Hematopoietic multipotent progenitor cell treated with erythropoietin and hydrocortisone succinate and interleukin-3 and kit ligand, for 8 days (in vitro differentiated cells): Measurements from ENCODE around the gene IRAK2.

Experiments
- DNase-seq: peaks from one replicate; pipeline ENCODE4 v3.0.0-alpha.2; 2015

IRAK2 gene

DNA sequence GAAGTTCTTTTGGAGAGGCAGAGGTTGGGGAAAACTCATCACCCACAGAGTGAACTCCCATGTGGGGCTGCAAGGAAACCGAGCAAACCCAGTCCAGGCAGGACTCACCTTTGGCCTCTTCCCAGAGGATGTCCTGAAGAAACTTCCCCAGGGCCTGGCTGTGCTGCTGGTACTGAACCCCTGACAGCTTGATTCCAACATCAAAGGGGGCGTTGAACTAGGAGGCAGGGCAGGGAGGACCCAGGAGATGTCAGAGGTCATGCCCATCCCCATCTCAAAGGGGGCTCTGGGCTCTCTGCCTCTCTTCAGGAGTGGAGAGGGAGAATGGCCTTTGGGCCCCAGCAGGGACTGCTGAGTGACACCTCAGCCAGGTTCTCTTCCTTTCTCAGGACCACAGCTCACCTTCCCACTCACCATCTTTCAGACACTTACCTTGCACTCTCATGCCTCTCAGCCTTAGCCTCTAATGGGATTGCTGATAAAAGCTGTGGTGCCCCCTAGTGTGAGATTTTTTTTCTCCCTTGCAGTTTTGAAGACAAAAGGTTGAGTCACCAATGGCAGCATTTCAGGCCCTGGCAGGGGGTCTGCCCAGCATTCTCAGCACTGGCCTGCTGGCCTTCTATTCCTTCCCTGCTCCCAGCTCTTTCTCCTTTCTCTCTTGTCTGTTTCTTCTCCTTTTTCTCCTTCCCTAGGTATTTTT lies 122.0 kb downstream of the IRAK2 start:
- DNase-seq: peak; percentile 62

DNA sequence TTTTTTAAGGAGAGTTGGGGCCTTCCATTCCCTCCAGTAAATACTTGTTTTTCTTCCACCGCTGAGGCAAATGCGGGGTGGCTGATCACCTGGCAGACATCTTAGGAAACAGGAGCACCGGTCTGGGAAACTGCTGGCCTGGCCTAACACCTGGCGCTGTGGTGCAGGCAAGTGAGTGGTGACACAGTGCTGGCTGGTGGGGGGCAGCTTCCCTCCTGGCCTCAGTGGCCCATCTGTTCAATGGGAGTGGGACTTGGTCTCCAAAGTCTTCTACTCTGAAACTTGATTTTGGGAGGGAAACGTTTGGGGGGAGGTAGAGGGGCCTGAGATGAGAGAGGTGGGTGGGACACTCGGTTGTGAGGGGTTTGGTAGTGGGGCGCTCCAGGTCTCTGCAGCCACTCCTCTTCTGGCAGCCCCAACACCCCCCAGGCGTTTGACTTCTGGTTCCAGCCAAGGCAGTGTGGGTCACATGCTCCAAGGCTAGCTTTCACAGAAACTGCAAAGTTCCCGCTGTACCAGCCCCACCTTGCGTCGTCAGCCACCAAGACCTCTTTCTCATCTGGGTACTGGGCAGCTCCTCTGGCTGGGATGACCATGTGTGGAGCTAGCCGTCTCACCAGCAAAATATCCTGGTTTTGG lies 123.3 kb downstream of the IRAK2 start:
- DNase-seq: no peak

DNA sequence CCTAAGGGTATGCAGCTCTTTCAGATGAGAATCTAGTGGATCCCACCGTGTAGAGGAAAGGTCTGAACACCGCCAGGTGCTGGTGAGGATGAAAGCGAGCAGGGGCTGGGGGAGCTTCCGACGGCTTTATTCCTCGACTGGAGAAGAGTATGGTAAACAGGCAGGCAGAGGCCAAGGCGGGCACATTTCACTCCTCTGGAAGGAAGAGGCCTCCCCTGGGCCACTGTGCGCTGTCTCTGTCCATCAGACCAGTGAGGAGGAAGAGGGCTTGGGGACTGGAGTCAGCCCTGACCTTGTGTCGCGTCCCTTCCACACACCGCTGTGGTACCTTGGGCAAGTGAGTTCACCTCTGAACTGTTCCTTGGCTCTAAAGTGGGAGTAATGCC lies 123.8 kb downstream of the IRAK2 start:
- no peak for DNase-seq

DNA sequence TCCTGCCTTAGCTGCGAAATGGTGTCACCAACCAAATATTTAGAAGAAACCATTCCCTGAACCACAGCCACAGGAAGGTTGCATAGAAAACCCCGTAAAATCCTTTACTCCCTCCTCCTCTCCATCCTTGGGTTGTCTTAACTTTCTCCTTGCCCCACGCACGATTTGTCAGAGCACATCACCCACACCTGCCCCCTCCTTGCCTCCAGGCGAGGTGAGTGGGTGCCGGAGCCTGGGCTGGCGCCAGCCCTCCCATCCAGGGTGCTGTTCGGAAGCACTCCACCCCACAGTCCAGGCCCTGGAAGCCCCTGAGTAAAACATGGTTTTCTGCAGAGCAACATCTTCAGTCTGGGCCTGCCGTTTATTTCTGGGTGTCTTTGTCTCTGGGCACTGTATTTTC lies 124.4 kb downstream of the IRAK2 start:
- DNase-seq: no peak

DNA sequence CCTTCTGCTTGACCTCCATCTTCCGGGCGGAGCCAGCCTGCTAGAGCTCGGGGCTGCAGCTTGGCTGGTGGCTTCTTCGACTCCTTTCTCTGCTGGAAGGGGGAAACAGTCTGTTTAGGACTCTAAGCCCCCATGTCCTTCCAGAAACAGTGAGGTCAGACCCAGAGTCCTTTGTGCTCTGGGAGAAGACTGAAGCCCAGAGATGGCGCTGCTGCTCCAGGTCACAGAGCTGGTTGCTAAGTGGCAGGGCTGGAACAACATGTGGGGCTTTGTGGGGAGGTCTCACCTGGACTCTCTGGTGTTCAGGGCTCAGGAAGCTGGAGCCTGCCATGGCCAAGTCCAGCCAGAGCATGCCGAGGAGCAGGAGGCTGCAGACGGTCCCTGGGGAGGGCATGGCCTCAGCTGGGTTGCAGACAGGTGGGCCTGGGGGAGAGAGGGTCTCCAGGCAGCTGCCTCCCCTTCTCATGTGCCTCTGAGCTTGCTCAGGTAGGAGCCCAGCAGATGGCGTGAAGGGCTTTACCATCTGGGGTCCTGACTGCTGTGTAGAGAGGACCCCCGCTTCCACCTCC lies 125.2 kb downstream of the IRAK2 start:
- no peak for DNase-seq

DNA sequence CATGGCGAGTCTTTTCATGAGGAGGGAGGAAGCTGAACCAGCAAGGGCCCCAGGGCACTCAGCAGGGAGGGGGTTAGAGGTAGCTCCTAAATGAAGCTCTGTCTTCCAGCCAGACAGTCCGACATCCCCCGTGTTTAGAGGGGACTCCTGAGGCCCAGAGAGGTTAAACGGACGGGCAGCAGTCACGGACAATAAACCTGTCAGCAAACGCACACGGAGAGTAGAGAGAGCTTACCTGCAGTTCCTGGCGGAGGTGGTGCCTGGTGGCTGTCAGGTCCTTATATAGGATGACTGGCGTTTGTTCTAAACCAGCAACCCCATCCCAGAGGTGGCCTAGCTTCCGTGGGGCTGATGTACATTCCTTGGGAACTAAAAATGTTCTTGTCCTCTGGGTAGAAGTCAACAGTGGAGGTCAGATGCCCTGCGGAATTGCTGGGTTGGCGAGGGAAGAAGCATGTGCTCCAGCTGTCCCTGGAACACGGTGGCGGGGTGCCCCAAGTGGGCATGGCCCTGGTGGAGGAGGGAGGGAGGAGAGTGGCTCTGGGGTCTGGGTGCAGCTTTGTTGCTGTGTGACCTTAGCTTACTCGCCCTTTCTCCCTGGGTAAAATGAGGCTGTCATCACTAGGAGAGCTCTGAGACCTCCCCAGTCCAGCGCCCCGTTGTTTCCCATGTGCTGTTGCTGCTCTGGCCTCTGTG lies 125.9 kb downstream of the IRAK2 start:
- no peak for DNase-seq

DNA sequence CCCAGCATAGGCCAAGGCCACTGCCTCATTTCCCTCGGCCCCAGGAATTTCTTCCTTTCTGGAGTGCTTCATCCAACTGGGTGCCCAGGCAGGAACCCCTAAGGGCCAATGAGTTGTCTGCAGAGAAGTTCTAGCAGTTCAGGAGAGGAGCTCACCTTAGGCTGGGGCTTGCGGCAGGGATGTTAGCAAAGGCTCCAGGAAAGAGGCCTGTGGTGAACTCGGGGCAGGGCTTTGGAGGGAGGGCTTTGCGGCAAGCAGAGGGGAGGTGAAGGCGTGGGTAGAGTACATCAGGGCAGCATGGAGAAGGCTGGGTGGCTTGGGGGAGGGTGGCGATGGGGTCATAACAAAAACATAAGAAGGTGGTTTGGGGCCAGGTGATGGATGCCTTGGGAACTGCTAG lies 126.9 kb downstream of the IRAK2 start:
- DNase-seq: no peak

DNA sequence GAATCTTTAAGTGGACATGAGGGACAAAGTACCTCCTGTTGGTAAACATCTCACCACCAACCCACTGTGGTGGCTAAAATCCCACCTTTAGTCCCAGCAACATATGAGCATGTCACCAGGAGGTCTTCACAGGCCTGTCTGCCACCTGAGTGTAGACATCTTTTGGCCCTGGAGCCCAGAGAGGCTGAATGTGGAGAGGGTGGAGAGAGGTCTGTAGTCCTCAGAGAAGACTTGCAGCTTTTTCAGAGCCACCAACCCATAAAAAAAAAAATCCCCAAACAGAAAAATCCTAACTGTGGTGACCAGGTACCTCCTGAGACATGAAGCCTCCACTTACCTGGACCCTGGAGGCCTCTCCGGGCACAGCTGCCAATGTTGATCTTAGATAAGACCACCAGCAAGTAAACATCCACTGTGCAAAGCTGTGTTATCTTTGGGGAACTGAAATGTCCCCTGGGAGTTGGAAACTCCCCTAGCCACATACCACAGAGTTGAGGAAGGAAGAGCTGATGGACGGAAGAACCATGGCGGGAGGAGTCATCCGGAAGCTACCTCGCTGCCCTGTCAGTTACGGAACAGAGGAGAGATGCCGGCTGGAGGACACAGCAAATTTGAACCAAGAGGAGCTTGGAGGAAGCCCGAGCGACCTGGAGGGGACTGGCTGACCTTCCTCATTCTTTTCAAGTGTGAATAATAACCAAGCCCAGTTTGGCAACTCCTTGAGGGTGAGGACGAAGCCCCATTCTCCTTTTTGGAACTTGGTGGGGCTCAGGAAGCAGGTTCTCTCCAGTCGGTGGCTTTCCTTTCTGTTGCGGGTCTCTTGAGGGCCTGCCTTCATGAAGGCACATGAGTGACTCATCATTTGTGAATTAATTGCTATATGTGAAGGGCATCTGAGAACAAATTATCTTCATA lies 128.0 kb downstream of the IRAK2 start, which contains the start of gene GHRL:
Gene GHRL, minus strand, starts transcription at position 443 of the 915 bp plus-strand sequence. CDS start 2,767 bp downstream, outside the sequence.
- DNase-seq: peak; percentile 70
